Measurements from ENCODE around the gene KCTD20. TPM values are rescaled to one million over a fixed set of nuclear protein-coding genes. Genes with fewer than 3 reads are reported as not detected.

The KCTD20 gene
- total and polyA plus RNA-seq, 2 of the 13 experiments (the other 11 are each of a cell fraction or from before 2014, with no cell fraction given), result 52.7 to 67.1 TPM

DNA sequence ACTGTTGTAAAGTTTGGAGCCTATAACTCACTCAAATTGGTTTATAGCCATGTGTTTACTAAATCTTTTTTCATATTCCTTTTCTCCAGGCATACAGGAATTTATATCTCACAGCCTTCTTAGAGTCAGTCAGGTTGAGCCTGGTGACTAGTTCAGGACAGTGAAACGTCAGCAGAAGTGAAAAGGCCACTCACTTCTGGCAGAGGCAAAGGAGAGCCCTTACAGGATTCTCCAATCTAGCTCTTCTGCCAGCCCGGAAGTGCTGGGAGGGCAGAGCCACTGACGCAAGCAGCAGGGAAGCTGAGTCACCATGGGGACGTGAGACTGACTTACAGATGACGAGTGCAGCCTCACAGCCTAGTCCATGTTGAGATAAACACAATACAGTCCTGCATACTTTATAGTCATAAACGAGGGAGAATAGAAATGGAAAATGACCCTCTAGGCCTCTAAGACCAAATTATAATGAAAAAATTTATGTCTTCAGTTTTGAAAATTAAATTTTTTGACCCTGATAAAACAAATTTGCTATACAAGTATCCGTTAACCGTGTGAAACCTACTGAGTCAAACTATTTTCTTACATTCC, 1.4 kb upstream of the KCTD20 start (continued):
- TF ChIP-seq, protein P1, sequence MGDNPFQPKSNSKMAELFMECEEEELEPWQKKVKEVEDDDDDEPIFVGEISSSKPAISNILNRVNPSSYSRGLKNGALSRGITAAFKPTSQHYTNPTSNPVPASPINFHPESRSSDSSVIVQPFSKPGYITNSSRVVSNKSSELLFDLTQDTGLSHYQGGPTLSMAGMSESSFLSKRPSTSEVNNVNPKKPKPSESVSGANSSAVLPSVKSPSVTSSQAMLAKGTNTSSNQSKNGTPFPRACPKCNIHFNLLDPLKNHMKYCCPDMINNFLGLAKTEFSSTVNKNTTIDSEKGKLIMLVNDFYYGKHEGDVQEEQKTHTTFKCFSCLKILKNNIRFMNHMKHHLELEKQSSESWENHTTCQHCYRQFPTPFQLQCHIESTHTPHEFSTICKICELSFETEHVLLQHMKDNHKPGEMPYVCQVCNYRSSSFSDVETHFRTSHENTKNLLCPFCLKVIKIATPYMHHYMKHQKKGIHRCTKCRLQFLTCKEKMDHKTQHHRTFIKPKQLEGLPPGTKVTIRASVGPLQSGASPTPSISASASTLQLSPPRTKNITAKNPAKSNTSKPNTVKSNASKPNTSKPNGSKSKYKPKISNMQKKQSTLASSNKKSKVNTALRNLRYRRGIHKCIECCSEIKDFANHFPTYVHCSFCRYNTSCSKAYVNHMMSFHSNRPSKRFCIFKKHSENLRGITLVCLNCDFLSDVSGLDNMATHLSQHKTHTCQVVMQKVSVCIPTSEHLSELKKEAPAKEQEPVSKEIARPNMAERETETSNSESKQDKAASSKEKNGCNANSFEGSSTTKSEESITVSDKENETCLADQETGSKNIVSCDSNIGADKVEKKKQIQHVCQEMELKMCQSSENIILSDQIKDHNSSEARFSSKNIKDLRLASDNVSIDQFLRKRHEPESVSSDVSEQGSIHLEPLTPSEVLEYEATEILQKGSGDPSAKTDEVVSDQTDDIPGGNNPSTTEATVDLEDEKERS (CRISPR knock-in tag; IDR thresholded peaks at IDR 0.05), result no peak
- peak; percentile 46; the same call in 1 of the 2 replicates for TF ChIP-seq ZNF687 (CRISPR knock-in tag; IDR thresholded peaks at IDR 0.05)
- TF ChIP-seq NFYB (CRISPR knock-in tag; IDR thresholded peaks at IDR 0.05), result peak; percentile 32; the same call in 1 of the 2 replicates
- TF ChIP-seq ZBTB8A (CRISPR knock-in tag; IDR thresholded peaks at IDR 0.05; ENCODE audit: borderline replicate concordance, low read depth), result no peak
- peak; percentile 66; the same call in 1 of the 2 replicates for TF ChIP-seq HMG20A (CRISPR knock-in tag; IDR thresholded peaks at IDR 0.05; ENCODE audit: borderline replicate concordance)
- TF ChIP-seq ZNF484 (CRISPR knock-in tag; IDR thresholded peaks at IDR 0.05; ENCODE audit: borderline replicate concordance, low read depth), result no peak
- TF ChIP-seq ZNF224 (CRISPR knock-in tag; IDR thresholded peaks at IDR 0.05), result no peak
- TF ChIP-seq ZNF784 (CRISPR knock-in tag; IDR thresholded peaks at IDR 0.05; ENCODE audit: borderline replicate concordance), result no peak
- TF ChIP-seq ZNF75D (CRISPR knock-in tag; IDR thresholded peaks at IDR 0.05; ENCODE audit: borderline replicate concordance), result no peak
- TF ChIP-seq, protein P2, sequence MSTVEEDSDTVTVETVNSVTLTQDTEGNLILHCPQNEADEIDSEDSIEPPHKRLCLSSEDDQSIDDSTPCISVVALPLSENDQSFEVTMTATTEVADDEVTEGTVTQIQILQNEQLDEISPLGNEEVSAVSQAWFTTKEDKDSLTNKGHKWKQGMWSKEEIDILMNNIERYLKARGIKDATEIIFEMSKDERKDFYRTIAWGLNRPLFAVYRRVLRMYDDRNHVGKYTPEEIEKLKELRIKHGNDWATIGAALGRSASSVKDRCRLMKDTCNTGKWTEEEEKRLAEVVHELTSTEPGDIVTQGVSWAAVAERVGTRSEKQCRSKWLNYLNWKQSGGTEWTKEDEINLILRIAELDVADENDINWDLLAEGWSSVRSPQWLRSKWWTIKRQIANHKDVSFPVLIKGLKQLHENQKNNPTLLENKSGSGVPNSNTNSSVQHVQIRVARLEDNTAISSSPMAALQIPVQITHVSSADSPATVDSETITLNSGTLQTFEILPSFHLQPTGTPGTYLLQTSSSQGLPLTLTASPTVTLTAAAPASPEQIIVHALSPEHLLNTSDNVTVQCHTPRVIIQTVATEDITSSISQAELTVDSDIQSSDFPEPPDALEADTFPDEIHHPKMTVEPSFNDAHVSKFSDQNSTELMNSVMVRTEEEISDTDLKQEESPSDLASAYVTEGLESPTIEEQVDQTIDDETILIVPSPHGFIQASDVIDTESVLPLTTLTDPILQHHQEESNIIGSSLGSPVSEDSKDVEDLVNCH (CRISPR knock-in tag; IDR thresholded peaks at IDR 0.05), result no peak
- peak; percentile 63 for TF ChIP-seq DMAP1 (CRISPR knock-in tag; IDR thresholded peaks at IDR 0.05)
- 0 out of 2 replicates have a peak, but pooled peaks have one; percentile 35 for TF ChIP-seq MIER2 (CRISPR knock-in tag; IDR thresholded peaks at IDR 0.05)
- TF ChIP-seq, protein P3, sequence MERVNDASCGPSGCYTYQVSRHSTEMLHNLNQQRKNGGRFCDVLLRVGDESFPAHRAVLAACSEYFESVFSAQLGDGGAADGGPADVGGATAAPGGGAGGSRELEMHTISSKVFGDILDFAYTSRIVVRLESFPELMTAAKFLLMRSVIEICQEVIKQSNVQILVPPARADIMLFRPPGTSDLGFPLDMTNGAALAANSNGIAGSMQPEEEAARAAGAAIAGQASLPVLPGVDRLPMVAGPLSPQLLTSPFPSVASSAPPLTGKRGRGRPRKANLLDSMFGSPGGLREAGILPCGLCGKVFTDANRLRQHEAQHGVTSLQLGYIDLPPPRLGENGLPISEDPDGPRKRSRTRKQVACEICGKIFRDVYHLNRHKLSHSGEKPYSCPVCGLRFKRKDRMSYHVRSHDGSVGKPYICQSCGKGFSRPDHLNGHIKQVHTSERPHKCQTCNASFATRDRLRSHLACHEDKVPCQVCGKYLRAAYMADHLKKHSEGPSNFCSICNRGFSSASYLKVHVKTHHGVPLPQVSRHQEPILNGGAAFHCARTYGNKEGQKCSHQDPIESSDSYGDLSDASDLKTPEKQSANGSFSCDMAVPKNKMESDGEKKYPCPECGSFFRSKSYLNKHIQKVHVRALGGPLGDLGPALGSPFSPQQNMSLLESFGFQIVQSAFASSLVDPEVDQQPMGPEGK (CRISPR knock-in tag; IDR thresholded peaks at IDR 0.05), result 0 out of 2 replicates have a peak, but pooled peaks have one; percentile 31

All from HepG2 (cell line).